H1 (cell line): ENCODE measurements around the gene TP53BP2. TPM values are rescaled to one million over a fixed set of nuclear protein-coding genes. Genes with fewer than 3 reads are reported as not detected.

Experiments used
- CTCF ChIA-PET: fragments of 300-600 bp; sonication (Branson Sonifier 250); formaldehyde crosslinking; loops from one replicate; lab custom pipeline; 2021; ENCODE audit not compliant: partially characterized antibody; lab: Charles Lee
- POLR2A ChIA-PET: fragments of 300-600 bp; sonication (Branson Sonifier 250); formaldehyde crosslinking; loops from one replicate; lab custom pipeline; 2021; ENCODE audit warnings: inconsistent platforms; ENCODE audit not compliant: partially characterized antibody; lab: Charles Lee
- DNase-seq, 2 experiments: peaks; one replicate each; pipeline versions ENCODE4 v3.0.0 to v3.0.0-alpha.2; 2010 to 2022; ENCODE audit warnings: low spot score in 2 of 2, low read depth in 1 of 2, mixed read lengths in 1 of 2
- FAIRE-seq: peaks from 2 replicates; lab custom pipeline; 2011; peaks lifted over from hg19 to GRCh38; lab: Jason Lieb, UNC
- H2AFZ ChIP-seq: 2 replicates; pipeline ENCODE4 v1.8.1; 2012; ENCODE audit warnings: low read length, inconsistent platforms
- H2AK5ac ChIP-seq: 2 replicates; pipeline ENCODE4 v1.6.1; 2013; ENCODE audit warnings: low read depth, low read length
- H2BK120ac ChIP-seq: replicated peaks from 2 replicates; pipeline ENCODE3; 2013; ENCODE audit warnings: low read depth, low read length, inconsistent platforms
- H2BK12ac ChIP-seq: 2 replicates; pipeline ENCODE4 v1.6.1; 2013; ENCODE audit warnings: low read depth, low read length
- H2BK15ac ChIP-seq: 2 replicates; pipeline ENCODE4 v1.6.1; 2013; ENCODE audit warnings: low read length
- H2BK20ac ChIP-seq: 2 replicates; pipeline ENCODE4 v1.6.1; 2013; ENCODE audit warnings: low read length
- H2BK5ac ChIP-seq: 2 replicates; pipeline ENCODE4 v1.6.1; 2013; ENCODE audit warnings: low read depth, low read length
- H3K14ac ChIP-seq: 2 replicates; pipeline ENCODE4 v1.6.1; 2013; ENCODE audit warnings: inconsistent platforms; ENCODE audit not compliant: insufficient read length
- H3K18ac ChIP-seq: 2 replicates; pipeline ENCODE4 v1.6.1; 2013; ENCODE audit warnings: low read length; ENCODE audit errors: extremely low read depth
- H3K23ac ChIP-seq: 2 replicates; pipeline ENCODE4 v1.6.1; 2013; ENCODE audit warnings: inconsistent platforms; ENCODE audit not compliant: insufficient read length
- H3K23me2 ChIP-seq: 2 replicates; pipeline ENCODE4 v1.6.1; 2013; ENCODE audit warnings: low read depth, low read length
- H3K27ac ChIP-seq: 2 replicates; pipeline ENCODE4 v1.6.1; 2011; ENCODE audit warnings: low read depth, low read length, inconsistent platforms
- H3K27me3 ChIP-seq, 4 experiments: replicated peaks in 1 of 4; 1 replicate in 1 of 4; 2 replicates in 3 of 4; pipeline versions ENCODE4 v1.6.1 to v1.8.1; 2011 to 2013; ENCODE audit warnings: low read length in 3 of 4, mild to moderate bottlenecking in 3 of 4, inconsistent platforms in 2 of 4, mixed read lengths in 2 of 4, moderate library complexity in 1 of 4; ENCODE audit not compliant: control insufficient read depth in 3 of 4, insufficient read depth in 3 of 4; ENCODE audit errors: extremely low read depth in 1 of 4
- H3K36me3 ChIP-seq, 4 experiments: 2 replicates each; pipeline versions ENCODE4 v1.6.1 to v1.8.1; 2011 to 2013; ENCODE audit warnings: mild to moderate bottlenecking in 4 of 4, low read length in 3 of 4, moderate library complexity in 2 of 4, control low read depth in 1 of 4, inconsistent platforms in 1 of 4; ENCODE audit not compliant: insufficient read depth in 4 of 4, control insufficient read depth in 2 of 4
- H3K4ac ChIP-seq: replicated peaks from 2 replicates; pipeline ENCODE3; 2013; ENCODE audit warnings: low read length, low read depth, mixed read lengths, inconsistent platforms; ENCODE audit not compliant: insufficient read length
- H3K4me1 ChIP-seq, 4 experiments: replicated peaks in 1 of 4; 1 replicate in 1 of 4; 2 replicates in 3 of 4; pipeline versions ENCODE4 v1.6.1 to v1.8.1; 2011 to 2013; ENCODE audit warnings: low read length in 3 of 4, inconsistent platforms in 2 of 4, mixed read lengths in 1 of 4; ENCODE audit not compliant: insufficient read depth in 4 of 4, control insufficient read depth in 3 of 4
- H3K4me2 ChIP-seq, 2 experiments: 2 replicates each; pipeline versions ENCODE4 v1.6.1 to v1.8.1; 2011 to 2013; ENCODE audit warnings: low read depth in 2 of 2, low read length in 2 of 2, control low read depth in 1 of 2, inconsistent platforms in 1 of 2, mild to moderate bottlenecking in 1 of 2; ENCODE audit not compliant: insufficient read depth in 1 of 2
- H3K4me3 ChIP-seq, 4 experiments: fragments of 200-600, 300-600 bp in 1 of 4; sonication (generic), shearing (Covaris generic), sonication (Bioruptor Twin) in 1 of 4; 2 replicates each; pipeline versions ENCODE4 v1.5.1 to v1.8.1; 2011 to 2016; ENCODE audit warnings: low read length in 4 of 4, low read depth in 3 of 4, control low read depth in 2 of 4, inconsistent platforms in 2 of 4, mild to moderate bottlenecking in 2 of 4, mixed read lengths in 1 of 4, moderate library complexity in 1 of 4; ENCODE audit not compliant: insufficient read depth in 2 of 4; ENCODE audit errors: extremely low read depth in 1 of 4
- H3K56ac ChIP-seq: replicated peaks from 2 replicates; pipeline ENCODE3; 2013; ENCODE audit warnings: low read depth, mild to moderate bottlenecking, mixed read lengths, low read length, inconsistent platforms; ENCODE audit not compliant: insufficient read length
- H3K79me1 ChIP-seq: 2 replicates; pipeline ENCODE4 v1.6.1; 2013; ENCODE audit warnings: low read depth, low read length, control low read depth
- H3K79me2 ChIP-seq, 2 experiments: 2 replicates each; pipeline versions ENCODE4 v1.6.1 to v1.8.1; 2012 to 2013; ENCODE audit warnings: low read length in 2 of 2, mild to moderate bottlenecking in 2 of 2, inconsistent platforms in 1 of 2; ENCODE audit not compliant: insufficient read depth in 2 of 2, control insufficient read depth in 1 of 2
- H3K9ac ChIP-seq, 4 experiments: replicated peaks in 1 of 4; 1 replicate in 1 of 4; 2 replicates in 3 of 4; pipeline versions ENCODE4 v1.6.1 to v1.8.1; 2011 to 2013; ENCODE audit warnings: low read depth in 3 of 4, low read length in 3 of 4, control low read depth in 2 of 4, mild to moderate bottlenecking in 2 of 4, moderate library complexity in 2 of 4, inconsistent platforms in 1 of 4; ENCODE audit errors: extremely low read depth in 1 of 4
- H3K9me3 ChIP-seq, 2 experiments: 2 replicates each; pipeline versions ENCODE4 v1.6.1 to v1.8.1; 2012 to 2013; ENCODE audit warnings: mild to moderate bottlenecking in 2 of 2, moderate library complexity in 2 of 2, control low read depth in 1 of 2, inconsistent platforms in 1 of 2, low read depth in 1 of 2, low read length in 1 of 2, mixed read lengths in 1 of 2; ENCODE audit not compliant: insufficient read depth in 2 of 2
- H4K20me1 ChIP-seq, 2 experiments: replicated peaks in 1 of 2; 2 replicates each; pipeline versions ENCODE3 to v1.8.1; 2011 to 2013; ENCODE audit warnings: inconsistent platforms in 2 of 2, low read length in 2 of 2, mild to moderate bottlenecking in 1 of 2; ENCODE audit not compliant: insufficient read depth in 2 of 2, control insufficient read depth in 1 of 2
- H4K5ac ChIP-seq: 2 replicates; pipeline ENCODE4 v1.6.1; 2013; ENCODE audit warnings: low read length, low read depth, mixed read lengths, inconsistent platforms; ENCODE audit not compliant: insufficient read length
- H4K8ac ChIP-seq: 2 replicates; pipeline ENCODE4 v1.8.0; 2013; ENCODE audit warnings: mild to moderate bottlenecking, moderate library complexity, low read length, inconsistent platforms; ENCODE audit not compliant: insufficient read depth; ENCODE audit errors: extremely low read depth
- H4K91ac ChIP-seq: replicated peaks from 2 replicates; pipeline ENCODE3; 2013; ENCODE audit warnings: low read length, mixed read lengths, inconsistent platforms; ENCODE audit not compliant: insufficient read length
- ASH2L ChIP-seq: fragments of 200-600, 300-600 bp; sonication (generic); IDR thresholded peaks from one replicate; pipeline ENCODE4 v1.7.1; 2017; ENCODE audit warnings: low read length
- ATF3 ChIP-seq: IDR thresholded peaks from 2 replicates; pipeline ENCODE4 v1.6.1; 2011; ENCODE audit warnings: low read depth, mild to moderate bottlenecking, low read length; ENCODE audit not compliant: insufficient read depth
- CHD2 ChIP-seq: IDR thresholded peaks from 2 replicates; pipeline ENCODE4 v1.6.1; 2012; ENCODE audit warnings: low read length, improper control_type of control experiment
- CTBP2 ChIP-seq: IDR thresholded peaks from 2 replicates; pipeline ENCODE4 v1.7.0; 2011; ENCODE audit warnings: borderline replicate concordance, mild to moderate bottlenecking, moderate library complexity, mixed read lengths, low read length; ENCODE audit not compliant: insufficient read depth, insufficient read length
- EZH2 ChIP-seq: fragments of 200-600 bp; sonication (generic); IDR thresholded peaks from 2 replicates; pipeline ENCODE4 v1.7.1; 2012; ENCODE audit warnings: low read depth, mild to moderate bottlenecking, moderate library complexity, low read length, inconsistent platforms; ENCODE audit not compliant: severe bottlenecking
- PHF8 ChIP-seq: fragments of 200-600 bp; sonication (generic); conservative IDR thresholded peaks from 2 replicates; pipeline ENCODE4 v1.7.1; 2012; ENCODE audit warnings: low read depth, mild to moderate bottlenecking, inconsistent platforms, low read length, moderate library complexity
- RFX5 ChIP-seq: IDR thresholded peaks from 2 replicates; pipeline ENCODE4 v1.6.1; 2011; ENCODE audit warnings: low read depth, low read length, improper control_type of control experiment, borderline replicate concordance
- RNF2 ChIP-seq: fragments of 200-900, 300-1000 bp; sonication (generic); IDR thresholded peaks from 2 replicates; pipeline ENCODE4 v1.7.1; 2016; ENCODE audit warnings: borderline replicate concordance, low read depth, mild to moderate bottlenecking, antibody characterized with exemption, low read length; ENCODE audit not compliant: poor library complexity, severe bottlenecking; ENCODE audit errors: missing control alignments
- SIN3A ChIP-seq, 2 experiments: IDR thresholded peaks in 1 of 2; conservative IDR thresholded peaks in 1 of 2; 2 replicates each; pipeline ENCODE4 v1.6.1; 2011 to 2012; ENCODE audit warnings: low read length in 2 of 2, improper control_type of control experiment in 1 of 2, low read depth in 1 of 2, mild to moderate bottlenecking in 1 of 2
- TAF7 ChIP-seq: optimal IDR thresholded peaks from 2 replicates; pipeline ENCODE3; 2011; ENCODE audit warnings: low read depth, mild to moderate bottlenecking, inconsistent platforms, low read length, moderate library complexity, borderline replicate concordance
- TBP ChIP-seq: IDR thresholded peaks from 2 replicates; pipeline ENCODE4 v1.6.1; 2011; ENCODE audit warnings: low read depth, low read length, improper control_type of control experiment
- WGBS, 2 experiments: shearing (Covaris generic) in 1 of 2; methylation state at CpG; one replicate each; pipeline versions ENCODE4 v1.1.6 to v1.1.7; 2013 to 2015; ENCODE audit warnings: low lambda C conversion rate in 2 of 2, mixed read lengths in 2 of 2, inconsistent platforms in 1 of 2, low coverage in 1 of 2, missing lambda C conversion rate in 1 of 2; ENCODE audit not compliant: insufficient replicate concordance in 2 of 2, insufficient coverage in 1 of 2, insufficient read length in 1 of 2; ENCODE audit errors: extremely low coverage in 1 of 2, missing lambda C conversion rate in 1 of 2; 5-methylcytosine and 5-hydroxymethylcytosine counted together
- polyA plus RNA-seq, 7 experiments: library from polyadenylated mRNA; depleted of rRNA in 3 of 7; stranded (reverse) in 5 of 7; unstranded in 2 of 7; fragments of >200 nt in 5 of 7; fragments of 200-250 nt in 2 of 7; gene quantifications; 1 replicate in 5 of 7; 2 replicates in 1 of 7; 4 replicates in 1 of 7; pipeline versions ENCODE4 v1.2.1 to v1.2.3, GENCODE V29; 2011 to 2013; ENCODE audit warnings: missing spikeins in 2 of 7, mixed read lengths in 2 of 7
- total RNA-seq: library from RNA; stranded (reverse); fragmentation: NEBNext Ultra II Directional; extraction: Animal tissue kit (Norgen Biotek cat#: 25700); gene quantifications from 2 replicates; pipeline ENCODE4 v1.2.1, GENCODE V29; 2021

Gene TP53BP2
- total and polyA plus RNA-seq, 2 of the 8 experiments (the other 6 are each of a cell fraction or from before 2014, with no cell fraction given): 18.0 to 38.7 TPM

- Histone ChIP-seq H3K56ac (no peak overlapping the region), H3K23me2 (no peaks in the 10 kb centered on the region), H3K36me3 (no peaks in the 10 kb centered on the region), H4K20me1 (no peaks in the 10 kb centered on the region), H3K4me2 (no peak overlapping the region), H3K23ac (no peak overlapping the region), H3K9ac (no peak overlapping the region), H3K18ac (no peak overlapping the region), H2BK5ac (no peak overlapping the region), H4K5ac (no peak overlapping the region), H3K79me1 (no peaks in the 10 kb centered on the region), H2BK120ac (no peak overlapping the region), H3K4me1 (no peaks in the 10 kb centered on the region), H3K4ac (no peak overlapping the region), H4K91ac (no peak overlapping the region), H2BK12ac (no peak overlapping the region), H2AFZ (no peak overlapping the region), H3K27me3 (no peaks in the 10 kb centered on the region), H3K9me3 (no peaks in the 10 kb centered on the region; a peak in 1 of 4 replicates), H2AK5ac (no peak overlapping the region), H3K14ac (no peak overlapping the region), H2BK20ac (no peak overlapping the region), H2BK15ac (no peak overlapping the region), H3K79me2 (no peaks in the 10 kb centered on the region), H3K4me3 (no peak overlapping the region), H4K8ac (no peak overlapping the region), H3K27ac (no peak overlapping the region)
- ChIA-PET CTCF (interaction anchor here (1.3 kb wide), 1 partner anchor 10 kb away, joined by 3 read pairs; no protein-coding TSS in a partner anchor), POLR2A (no interaction called here)
- WGBS, 2 experiments: 74% methylated on average over 1 of the region's 1 CpG; no CpG with 5 or more reads in 1 of the 2 experiments
- no peak for FAIRE-seq
- DNase-seq: no peak
- no peak for TF ChIP-seq RNF2
- TF ChIP-seq ASH2L: no peak
- TF ChIP-seq EZH2: no peak
- TF ChIP-seq PHF8: no peak
- TF ChIP-seq CTBP2: no peak
- no peak for TF ChIP-seq CHD2
- TF ChIP-seq TAF7: no peak
- no peak for TF ChIP-seq ATF3
- no peak for TF ChIP-seq TBP
- TF ChIP-seq RFX5: no peak
- TF ChIP-seq SIN3A (conservative IDR thresholded peaks at IDR 0.05 in 1 of 2, IDR thresholded peaks at IDR 0.05 in 1 of 2; ENCODE audit: low read depth in 1 of 2, low read length in 2 of 2): no peak
Measured at GRCh38 chr1:223861904-223862303, 16.2 kb upstream of the TP53BP2 start.
